DND-41 (cell line): Measurements from ENCODE around the gene DUS3L.

Experiments
- ATAC-seq: fragments of 200-7000 bp; cut with Tn5 transposase; 3 replicates; pipeline ENCODE4 v1.9.1; 2021; ENCODE audit warnings: low read depth; ENCODE audit not compliant: insufficient read depth
- DNase-seq: peaks from one replicate; pipeline ENCODE4 v3.0.0-alpha.2; 2020
- H2AFZ ChIP-seq: 2 replicates; pipeline ENCODE4 v1.6.0; 2012; ENCODE audit warnings: low read depth, low read length
- H3K27ac ChIP-seq: 2 replicates; pipeline ENCODE4 v1.5.1; 2012; ENCODE audit warnings: low read length, inconsistent platforms
- H3K27me3 ChIP-seq: fragments of 200-600 bp; sonication (generic); 2 replicates; pipeline ENCODE4 v1.6.0; 2012; ENCODE audit warnings: low read length, mild to moderate bottlenecking, inconsistent platforms; ENCODE audit not compliant: insufficient read depth, poor library complexity
- H3K36me3 ChIP-seq: 2 replicates; pipeline ENCODE4 v1.5.1; 2012; ENCODE audit warnings: low read length, inconsistent platforms; ENCODE audit not compliant: insufficient read depth
- H3K4me1 ChIP-seq: 2 replicates; pipeline ENCODE4 v1.5.1; 2012; ENCODE audit warnings: mild to moderate bottlenecking, low read length; ENCODE audit not compliant: insufficient read depth
- H3K4me2 ChIP-seq: 2 replicates; pipeline ENCODE4 v1.6.0; 2012; ENCODE audit warnings: mild to moderate bottlenecking, moderate library complexity, low read length, inconsistent platforms; ENCODE audit not compliant: insufficient read depth
- H3K4me3 ChIP-seq, 2 experiments: fragments of 200-600 bp in 1 of 2; shearing (Covaris generic) in 1 of 2; 2 replicates each; pipeline ENCODE4 v1.5.1; 2012 to 2016; ENCODE audit warnings: inconsistent platforms in 2 of 2, low read length in 2 of 2, mild to moderate bottlenecking in 2 of 2, low read depth in 1 of 2, moderate library complexity in 1 of 2
- H3K79me2 ChIP-seq: 2 replicates; pipeline ENCODE4 v1.6.0; 2012; ENCODE audit warnings: low read length, inconsistent platforms; ENCODE audit not compliant: insufficient read depth
- H3K9ac ChIP-seq: 2 replicates; pipeline ENCODE4 v1.6.0; 2012; ENCODE audit warnings: low read depth, mild to moderate bottlenecking, inconsistent platforms, low read length, moderate library complexity
- H3K9me3 ChIP-seq: 2 replicates; pipeline ENCODE4 v1.5.1; 2012; ENCODE audit warnings: low read length, moderate library complexity, mild to moderate bottlenecking, inconsistent platforms; ENCODE audit not compliant: insufficient read depth, severe bottlenecking
- H4K20me1 ChIP-seq: 2 replicates; pipeline ENCODE4 v1.6.0; 2012; ENCODE audit warnings: low read length; ENCODE audit not compliant: insufficient read depth
- CTCF ChIP-seq: IDR thresholded peaks from 2 replicates; pipeline ENCODE4 v1.5.1; 2012; ENCODE audit warnings: borderline replicate concordance, low read length, moderate library complexity, mild to moderate bottlenecking; ENCODE audit not compliant: poor library complexity, severe bottlenecking; ENCODE audit errors: extremely low read depth
- EZH2 ChIP-seq: IDR thresholded peaks from 3 replicates; pipeline ENCODE4 v1.6.1; 2012; ENCODE audit warnings: borderline replicate concordance, low read depth, mild to moderate bottlenecking, moderate library complexity, low read length, inconsistent platforms; ENCODE audit not compliant: severe bottlenecking

DUS3L gene

GRCh38 chr19:5767949-5768348 lies 23.0 kb downstream of the DUS3L start:
- Histone ChIP-seq H2AFZ (no peak overlapping the region), H3K36me3 (no peaks in the 10 kb centered on the region), H3K27me3 (peaks cover 4% of the 10 kb centered on the region), H3K79me2 (no peaks in the 10 kb centered on the region), H3K4me3 (no peak overlapping the region), H3K9ac (no peak overlapping the region), H3K9me3 (no peaks in the 10 kb centered on the region), H4K20me1 (no peaks in the 10 kb centered on the region), H3K4me2 (no peak overlapping the region), H3K4me1 (no peaks in the 10 kb centered on the region), H3K27ac (no peak overlapping the region)
- ATAC-seq (no peak), DNase-seq (no peak)
- TF ChIP-seq CTCF = no peak
- no peak for TF ChIP-seq EZH2

GRCh38 chr19:5765220-5765619 lies 25.7 kb downstream of the DUS3L start:
- Histone ChIP-seq H3K79me2 (no peaks in the 10 kb centered on the region), H3K4me1 (no peaks in the 10 kb centered on the region), H3K4me2 (no peak overlapping the region), H4K20me1 (no peaks in the 10 kb centered on the region), H3K9me3 (no peaks in the 10 kb centered on the region), H3K4me3 (no peak overlapping the region), H3K27me3 (no peaks in the 10 kb centered on the region), H2AFZ (no peak overlapping the region), H3K9ac (no peak overlapping the region), H3K27ac (no peak overlapping the region), H3K36me3 (no peaks in the 10 kb centered on the region)
- DNase-seq (no peak), ATAC-seq (no peak)
- TF ChIP-seq CTCF (no peak), EZH2 (no peak)

- no peaks in the 10 kb centered on the region for H3K27me3 ChIP-seq
- H3K79me2 ChIP-seq = no peaks in the 10 kb centered on the region
- no peak overlapping the region for H3K4me2 ChIP-seq
- H3K27ac ChIP-seq = no peak overlapping the region
- H3K4me3 ChIP-seq = no peak overlapping the region
- DNase-seq (no peak), ATAC-seq (no peak)
- no peaks in the 10 kb centered on the region for H4K20me1 ChIP-seq
- H3K9me3 ChIP-seq = no peaks in the 10 kb centered on the region
- H2AFZ ChIP-seq = no peak overlapping the region
- no peak for TF ChIP-seq CTCF
- TF ChIP-seq EZH2 = no peak
- no peaks in the 10 kb centered on the region for H3K4me1 ChIP-seq
- H3K9ac ChIP-seq = no peak overlapping the region
- no peaks in the 10 kb centered on the region for H3K36me3 ChIP-seq
These were observed 28.2 kb downstream of the DUS3L start for GRCh38 chr19:5762608-5763217.
